NCI-H345 treated with DMSO at 0.1 percent for 48 hours (cell line): ENCODE measurements around the gene COPS9.

Source experiments
- DNase-seq: peaks from one replicate; lab custom pipeline; 2025; ENCODE audit not compliant: unreplicated experiment; lab: John Stamatoyannopoulos, UW

COPS9 gene

GRCh38 chr2:240136671-240137292 is 677 bp upstream of the COPS9 start:
- no peak for DNase-seq

GRCh38 chr2:240135706-240136012 is 446 bp downstream of the COPS9 start:
- DNase-seq = no peak

GRCh38 chr2:240134956-240135520 is 1.1 kb downstream of the COPS9 start:
- DNase-seq = no peak

GRCh38 chr2:240134466-240134865 is 1.6 kb downstream of the COPS9 start:
- no peak for DNase-seq

GRCh38 chr2:240133401-240133800 is 2.7 kb downstream of the COPS9 start:
- no peak for DNase-seq

- DNase-seq = no peak
Measured at GRCh38 chr2:240132651-240132980, 3.5 kb downstream of the COPS9 start.

GRCh38 chr2:240131941-240132650 is 4.0 kb downstream of the COPS9 start:
- DNase-seq = no peak

GRCh38 chr2:240131296-240131695 is 4.8 kb downstream of the COPS9 start:
- no peak for DNase-seq

GRCh38 chr2:240130393-240131195 is 5.5 kb downstream of the COPS9 start:
- DNase-seq = no peak

- no peak for DNase-seq
Measured at GRCh38 chr2:240129731-240130392, 6.2 kb downstream of the COPS9 start.

- no peak for DNase-seq
Measured at GRCh38 chr2:240129311-240129710, 6.8 kb downstream of the COPS9 start.

GRCh38 chr2:240128608-240129145 is 7.4 kb downstream of the COPS9 start:
- no peak for DNase-seq

- DNase-seq = no peak
Measured at GRCh38 chr2:240127911-240128607, 8.0 kb downstream of the COPS9 start.

GRCh38 chr2:240127191-240127750 is 8.8 kb downstream of the COPS9 start:
- no peak for DNase-seq

GRCh38 chr2:240126731-240127130 is 9.4 kb downstream of the COPS9 start:
- no peak for DNase-seq

- no peak for DNase-seq
Measured at GRCh38 chr2:240125742-240126141, 10.4 kb downstream of the COPS9 start.

- no peak for DNase-seq
Measured at GRCh38 chr2:240124651-240125030, 11.5 kb downstream of the COPS9 start.

GRCh38 chr2:240123821-240124650 is 12.1 kb downstream of the COPS9 start:
- no peak for DNase-seq

- no peak for DNase-seq
Measured at GRCh38 chr2:240121675-240122074, 14.4 kb downstream of the COPS9 start.
